Loucy (cell line): ENCODE measurements around the gene LRWD1.

Source experiments
- CTCF ChIP-seq: fragments of 200-600 bp; sonication (generic); conservative IDR thresholded peaks from 2 replicates; pipeline ENCODE4 v1.5.1; 2014; ENCODE audit warnings: mild to moderate bottlenecking, antibody characterized with exemption, low read length
- EZH2phosphoT487 ChIP-seq: fragments of 200-600 bp; IDR thresholded peaks from 2 replicates; pipeline ENCODE4 v1.6.1; 2018; ENCODE audit warnings: antibody characterized with exemption, mild to moderate bottlenecking, moderate library complexity, borderline replicate concordance

GRCh38 chr7:102429141-102429899, 35.5 kb upstream of the LRWD1 start:
- no peak for TF ChIP-seq CTCF
- no peak for TF ChIP-seq EZH2phosphoT487
